Nephron (organoid): ENCODE results near the gene FIGLA.
"Not testable (repeated sequence)": the region's sequence is repeated elsewhere in the genome, so short reads cannot be mapped to it uniquely, and the experiment has no call there.

Experiments
- H3K27ac Mint-ChIP-seq, 3 experiments: 2 replicates each; pipeline ENCODE4 v1.8.0; 2020; ENCODE audit warnings: mixed read lengths in 3 of 3, mild to moderate bottlenecking in 2 of 3, moderate library complexity in 1 of 3
- H3K27me3 Mint-ChIP-seq: 2 replicates; pipeline ENCODE4 v1.8.0; 2021; ENCODE audit warnings: low read depth, mild to moderate bottlenecking, moderate library complexity, mixed read lengths
- H3K36me3 Mint-ChIP-seq: 2 replicates; pipeline ENCODE4 v1.8.0; 2020; ENCODE audit warnings: low read depth, mixed read lengths
- H3K4me1 Mint-ChIP-seq: 2 replicates; pipeline ENCODE4 v1.8.0; 2020; ENCODE audit warnings: mixed read lengths
- H3K4me3 Mint-ChIP-seq, 3 experiments: 2 replicates each; pipeline ENCODE4 v1.8.0; 2020; ENCODE audit warnings: mild to moderate bottlenecking in 3 of 3, mixed read lengths in 3 of 3, moderate library complexity in 2 of 3
- H3K9me3 Mint-ChIP-seq: 2 replicates; pipeline ENCODE4 v1.8.0; 2020; ENCODE audit warnings: mixed read lengths
- TF ChIP-seq, protein P1 (sequence below), 3 experiments: fragments of 200-600 bp; sonication (generic); IDR thresholded peaks; one replicate each; pipeline ENCODE4 v1.5.0; 2021; ENCODE audit warnings: antibody characterized with exemption in 3 of 3; ENCODE audit not compliant: unreplicated experiment in 3 of 3

FIGLA gene

DNA sequence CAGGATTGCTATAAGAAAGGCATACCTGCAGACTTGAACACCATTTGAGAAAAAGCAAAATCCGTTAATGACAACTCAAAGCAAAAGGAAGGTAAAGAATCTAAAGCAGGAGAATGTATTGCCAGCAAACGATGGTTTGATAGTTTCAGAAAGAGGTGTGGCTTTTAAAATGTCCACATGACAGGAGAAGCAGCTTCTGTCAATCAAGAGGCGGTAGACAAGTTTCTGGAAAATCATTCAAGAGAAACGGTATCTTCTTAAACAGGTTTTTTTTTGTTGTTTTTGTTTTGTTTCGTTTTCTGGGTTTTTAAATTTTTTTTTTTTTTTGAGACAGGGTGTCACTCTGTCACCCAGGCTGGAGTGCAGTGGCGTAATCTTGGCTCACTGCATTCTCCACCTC is 16.2 kb upstream of the FIGLA start:
- Mint-ChIP-seq H3K27ac (no peak overlapping the region), H3K9me3 (no peaks in the 10 kb centered on the region), H3K27me3 (peaks cover 32% of the 10 kb centered on the region), H3K36me3 (no peaks in the 10 kb centered on the region), H3K4me3 (no peak overlapping the region), H3K4me1 (no peaks in the 10 kb centered on the region)
- TF ChIP-seq, protein P1, sequence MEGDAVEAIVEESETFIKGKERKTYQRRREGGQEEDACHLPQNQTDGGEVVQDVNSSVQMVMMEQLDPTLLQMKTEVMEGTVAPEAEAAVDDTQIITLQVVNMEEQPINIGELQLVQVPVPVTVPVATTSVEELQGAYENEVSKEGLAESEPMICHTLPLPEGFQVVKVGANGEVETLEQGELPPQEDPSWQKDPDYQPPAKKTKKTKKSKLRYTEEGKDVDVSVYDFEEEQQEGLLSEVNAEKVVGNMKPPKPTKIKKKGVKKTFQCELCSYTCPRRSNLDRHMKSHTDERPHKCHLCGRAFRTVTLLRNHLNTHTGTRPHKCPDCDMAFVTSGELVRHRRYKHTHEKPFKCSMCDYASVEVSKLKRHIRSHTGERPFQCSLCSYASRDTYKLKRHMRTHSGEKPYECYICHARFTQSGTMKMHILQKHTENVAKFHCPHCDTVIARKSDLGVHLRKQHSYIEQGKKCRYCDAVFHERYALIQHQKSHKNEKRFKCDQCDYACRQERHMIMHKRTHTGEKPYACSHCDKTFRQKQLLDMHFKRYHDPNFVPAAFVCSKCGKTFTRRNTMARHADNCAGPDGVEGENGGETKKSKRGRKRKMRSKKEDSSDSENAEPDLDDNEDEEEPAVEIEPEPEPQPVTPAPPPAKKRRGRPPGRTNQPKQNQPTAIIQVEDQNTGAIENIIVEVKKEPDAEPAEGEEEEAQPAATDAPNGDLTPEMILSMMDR (IDR thresholded peaks at IDR 0.05; ENCODE audit: unreplicated experiment in 3 of 3) = no peak

DNA sequence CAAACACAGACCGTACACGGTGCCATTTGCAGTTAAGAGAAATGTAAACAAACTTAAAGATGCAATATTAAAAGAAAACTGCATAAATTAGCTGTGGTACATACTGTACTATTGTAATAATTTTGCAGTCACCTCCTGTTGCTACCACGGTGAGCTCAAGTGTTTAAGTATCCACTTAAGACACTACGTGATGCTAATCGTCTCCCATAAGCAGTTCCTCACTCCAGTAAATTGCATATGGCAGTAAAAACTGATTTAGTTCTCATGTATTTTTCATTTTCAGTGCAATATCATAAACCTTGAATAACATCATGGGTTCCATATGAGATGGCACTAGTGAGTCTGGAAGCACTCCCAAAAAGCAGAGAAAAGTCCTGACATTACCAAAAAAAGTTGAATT is 15.6 kb upstream of the FIGLA start:
- Mint-ChIP-seq H3K27ac (no peak overlapping the region), H3K36me3 (no peaks in the 10 kb centered on the region), H3K4me1 (no peaks in the 10 kb centered on the region), H3K27me3 (peaks cover 28% of the 10 kb centered on the region), H3K9me3 (no peaks in the 10 kb centered on the region), H3K4me3 (no peak overlapping the region)
- TF ChIP-seq, protein P1 (IDR thresholded peaks at IDR 0.05; ENCODE audit: unreplicated experiment in 3 of 3) = no peak

DNA sequence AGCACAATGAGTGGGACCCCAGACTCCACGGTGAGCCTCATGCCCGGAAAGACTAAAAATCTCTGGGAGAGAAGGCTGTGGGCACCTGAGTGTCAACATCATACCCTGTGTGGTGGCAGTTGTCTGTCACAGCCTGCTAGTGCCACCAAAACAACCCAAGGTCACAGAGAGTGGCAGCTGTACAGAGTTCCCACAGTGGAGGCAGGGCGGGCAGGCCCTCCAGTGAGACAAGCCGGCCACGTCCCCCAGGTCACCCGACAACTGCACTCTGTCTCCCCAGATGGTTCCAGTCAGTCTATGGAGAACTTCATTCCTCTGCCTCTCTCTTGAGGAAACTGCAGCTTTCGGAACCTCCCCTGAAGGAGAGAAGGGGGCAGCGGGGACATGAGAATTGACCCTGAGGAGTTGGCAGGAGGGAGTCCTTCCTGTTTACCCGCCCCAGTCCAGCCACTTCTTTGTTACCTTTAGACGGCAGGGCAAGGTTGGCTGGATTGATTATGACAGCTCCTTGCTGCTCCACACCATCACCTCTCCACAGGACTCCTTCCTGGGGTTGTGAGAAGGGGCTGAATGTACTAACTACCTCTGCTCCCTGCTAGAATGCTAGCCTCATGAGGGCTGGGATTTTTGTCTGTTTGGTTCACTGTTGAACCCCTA is 11.3 kb upstream of the FIGLA start:
- no peak overlapping the region for H3K4me3 Mint-ChIP-seq
- TF ChIP-seq, protein P1 (IDR thresholded peaks at IDR 0.05; ENCODE audit: unreplicated experiment in 3 of 3) = no peak
- no peaks in the 10 kb centered on the region for H3K36me3 Mint-ChIP-seq
- peaks cover 14% of the 10 kb centered on the region for H3K9me3 Mint-ChIP-seq
- H3K4me1 Mint-ChIP-seq = peaks cover 4% of the 10 kb centered on the region
- H3K27ac Mint-ChIP-seq = no peak overlapping the region
- H3K27me3 Mint-ChIP-seq = peaks cover 36% of the 10 kb centered on the region

DNA sequence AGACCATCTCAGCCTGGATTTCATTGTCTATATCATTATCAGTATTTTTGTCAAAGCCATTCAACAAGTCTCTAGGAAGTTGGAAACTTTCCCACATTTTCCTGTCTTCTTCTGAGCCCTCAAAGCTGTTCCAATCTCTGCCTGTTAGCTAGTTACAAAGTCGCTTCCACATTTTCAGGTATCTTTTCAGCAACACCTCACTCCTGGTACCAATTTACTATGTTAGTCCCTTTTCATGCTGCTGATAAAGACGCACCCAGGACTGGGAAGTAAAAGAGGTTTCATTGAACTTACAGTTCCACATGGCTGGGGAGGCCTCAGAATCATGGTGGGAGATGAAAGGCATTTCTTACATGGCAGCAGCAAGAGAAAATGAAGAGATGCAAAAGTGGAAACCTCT is 9.3 kb upstream of the FIGLA start:
- TF ChIP-seq, protein P1 (IDR thresholded peaks at IDR 0.05; ENCODE audit: unreplicated experiment in 3 of 3) = no peak
- H3K9me3 Mint-ChIP-seq = peaks cover 14% of the 10 kb centered on the region
- H3K4me1 Mint-ChIP-seq = peaks cover 4% of the 10 kb centered on the region
- peaks cover 27% of the 10 kb centered on the region for H3K27me3 Mint-ChIP-seq
- no peak overlapping the region for H3K4me3 Mint-ChIP-seq
- H3K27ac Mint-ChIP-seq = no peak overlapping the region
- H3K36me3 Mint-ChIP-seq = no peaks in the 10 kb centered on the region

DNA sequence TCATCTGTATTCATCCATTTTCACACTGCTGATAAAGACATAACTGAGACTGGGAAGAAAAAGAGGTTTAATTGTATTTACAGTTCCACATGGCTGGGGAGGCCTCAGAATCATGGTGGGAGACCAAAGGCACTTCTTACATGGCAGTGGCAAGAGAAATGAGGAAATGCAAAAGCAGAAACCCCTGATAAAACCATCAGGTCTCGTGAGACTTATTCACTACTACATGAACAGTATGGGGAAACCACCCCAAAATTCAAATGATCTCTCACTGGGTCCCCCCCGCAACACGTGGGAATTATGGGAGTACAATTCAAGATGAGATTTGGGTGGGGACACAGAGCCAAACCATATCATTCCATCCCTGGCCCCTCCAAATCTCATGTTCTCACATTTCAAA is 7.6 kb upstream of the FIGLA start:
- not testable (repeated sequence) for H3K27ac Mint-ChIP-seq, H3K36me3 Mint-ChIP-seq, H3K4me1 Mint-ChIP-seq, H3K4me3 Mint-ChIP-seq
- H3K9me3 Mint-ChIP-seq = peaks cover 17% of the 10 kb centered on the region
- peaks cover 41% of the 10 kb centered on the region for H3K27me3 Mint-ChIP-seq

DNA sequence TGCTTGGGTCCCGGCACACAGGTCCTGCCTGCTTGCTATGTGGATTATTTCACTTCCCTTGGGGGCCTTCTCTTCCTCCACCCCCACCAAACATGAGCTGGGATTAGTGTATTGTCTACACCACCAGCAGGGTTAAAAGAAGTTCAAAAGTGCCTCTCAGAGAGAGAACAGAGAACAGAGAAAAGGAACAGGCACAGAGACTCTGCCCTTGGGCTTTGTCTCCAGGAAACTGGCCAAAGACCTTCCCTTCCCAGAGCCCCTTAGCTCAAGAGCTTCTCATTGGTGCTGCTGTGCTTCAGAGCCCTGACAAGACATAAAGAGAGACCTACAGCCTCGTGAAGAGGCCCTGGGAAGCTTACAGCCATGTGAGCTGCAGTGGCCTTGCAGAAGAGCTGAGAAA is 7.1 kb upstream of the FIGLA start:
- TF ChIP-seq, protein P1 (IDR thresholded peaks at IDR 0.05; ENCODE audit: unreplicated experiment in 3 of 3) = no peak
- peaks cover 44% of the 10 kb centered on the region for H3K27me3 Mint-ChIP-seq
- peaks cover 17% of the 10 kb centered on the region for H3K9me3 Mint-ChIP-seq
- H3K36me3 Mint-ChIP-seq = no peaks in the 10 kb centered on the region
- H3K4me1 Mint-ChIP-seq = peaks cover 4% of the 10 kb centered on the region
- H3K4me3 Mint-ChIP-seq = no peak overlapping the region
- no peak overlapping the region for H3K27ac Mint-ChIP-seq
